Measurements from ENCODE around the gene MAFG.

The MAFG gene

GRCh38 chr17:81907219-81908145 lies 20.1 kb downstream of the MAFG start:
- DNase-seq: no peak

GRCh38 chr17:81906476-81907218 lies 20.9 kb downstream of the MAFG start:
- DNase-seq: no peak

- DNase-seq: no peak
Observed at GRCh38 chr17:81905993-81906392, 21.5 kb downstream of the MAFG start.

- no peak for DNase-seq
Observed at GRCh38 chr17:81905424-81905875, 22.1 kb downstream of the MAFG start.

- DNase-seq: no peak
Observed at GRCh38 chr17:81904600-81905423, 22.7 kb downstream of the MAFG start.

- DNase-seq: no peak
Observed at GRCh38 chr17:81903896-81904599, 23.5 kb downstream of the MAFG start.

GRCh38 chr17:81903415-81903831 lies 24.1 kb downstream of the MAFG start:
- DNase-seq: no peak

- DNase-seq: no peak
Observed at GRCh38 chr17:81902653-81903414, 24.7 kb downstream of the MAFG start.

- DNase-seq: no peak
Observed at GRCh38 chr17:81902023-81902652, 25.4 kb downstream of the MAFG start, which contains the start of gene NPB. Gene NPB (plus strand): TSS chr17:81902238. CDS start chr17:81902278, 40 bp downstream.

- no peak for DNase-seq
Observed at GRCh38 chr17:81901167-81902022, 26.1 kb downstream of the MAFG start.

GRCh38 chr17:81900181-81900820 lies 27.2 kb downstream of the MAFG start:
- no peak for DNase-seq

GRCh38 chr17:81899514-81900166 lies 27.9 kb downstream of the MAFG start:
- no peak for DNase-seq

GRCh38 chr17:81898885-81899284 lies 28.6 kb downstream of the MAFG start:
- no peak for DNase-seq

GRCh38 chr17:81898029-81898866 lies 29.3 kb downstream of the MAFG start:
- no peak for DNase-seq

- no peak for DNase-seq
Observed at GRCh38 chr17:81895400-81895799, 32.1 kb downstream of the MAFG start.

GRCh38 chr17:81891303-81891552 lies 36.3 kb downstream of the MAFG start:
- DNase-seq: no peak

GRCh38 chr17:81890447-81891302 lies 36.9 kb downstream of the MAFG start:
- peak in 1 of 2 donors; percentile 28 for DNase-seq

All from CD4-positive, alpha-beta T cell treated with Interleukin-4 for 1 hour (primary cell).